HEK293 (cell line): ENCODE data around the gene TM2D1.

Experiments used
- CTCF ChIP-seq: fragments of 450-650 bp; formaldehyde crosslinking; IDR thresholded peaks from 2 replicates; pipeline ENCODE4 v1.5.1; 2016; ENCODE audit warnings: missing biosample characterization, missing genetic modification characterization
- REST ChIP-seq: fragments of 450-650 bp; formaldehyde crosslinking; IDR thresholded peaks from 2 replicates; pipeline ENCODE4 v1.5.1; 2016; ENCODE audit warnings: missing biosample characterization, missing genetic modification characterization
- YY1 ChIP-seq: fragments of 450-650 bp; formaldehyde crosslinking; IDR thresholded peaks from 2 replicates; pipeline ENCODE4 v1.5.1; 2018; ENCODE audit warnings: missing biosample characterization, missing genetic modification characterization

- TF ChIP-seq CTCF (tag by site-specific recombination) (no peak), REST (tag by site-specific recombination) (no peak), YY1 (tag by site-specific recombination) (no peak)
These were observed 88.6 kb downstream of the TM2D1 start for GRCh38 chr1:61636376-61636775.
